ENCODE results near the gene FAM50B.
"Not testable (repeated sequence)": the region's sequence is repeated elsewhere in the genome, so short reads cannot be mapped to it uniquely, and the experiment has no call there.

The FAM50B gene

GRCh38 chr6:3850451-3851203, 1.5 kb downstream of the FAM50B start:
- DNase-seq = peak; percentile 62

GRCh38 chr6:3851839-3852238, 2.7 kb downstream of the FAM50B start:
- DNase-seq = no peak

GRCh38 chr6:3852391-3852790, 3.2 kb downstream of the FAM50B start:
- DNase-seq = no peak

- DNase-seq = no peak
Measured at GRCh38 chr6:3855866-3856265, 6.7 kb downstream of the FAM50B start.

GRCh38 chr6:3856576-3856975, 7.4 kb downstream of the FAM50B start:
- DNase-seq = no peak

GRCh38 chr6:3857468-3858456, 8.6 kb downstream of the FAM50B start:
- DNase-seq = no peak

- no peak for DNase-seq
Measured at GRCh38 chr6:3859878-3860552, 10.8 kb downstream of the FAM50B start.

GRCh38 chr6:3861424-3861823, 12.3 kb downstream of the FAM50B start:
- no peak for DNase-seq

GRCh38 chr6:3862038-3862437, 12.9 kb downstream of the FAM50B start:
- DNase-seq = no peak

GRCh38 chr6:3863322-3863721, 14.1 kb downstream of the FAM50B start:
- DNase-seq = not testable (repeated sequence)

GRCh38 chr6:3865463-3865862, 16.3 kb downstream of the FAM50B start:
- no peak for DNase-seq

- peak; percentile 55 for DNase-seq
Measured at GRCh38 chr6:3867641-3868502, 18.7 kb downstream of the FAM50B start.

GRCh38 chr6:3868544-3868943, 19.4 kb downstream of the FAM50B start:
- DNase-seq = peak; percentile 38

- DNase-seq = peak; percentile 7
Measured at GRCh38 chr6:3869284-3869631, 20.1 kb downstream of the FAM50B start.

GRCh38 chr6:3869632-3870527, 20.7 kb downstream of the FAM50B start:
- DNase-seq = peak; percentile 47

- peak; percentile 30 for DNase-seq
Measured at GRCh38 chr6:3870528-3870925, 21.4 kb downstream of the FAM50B start.

- no peak for DNase-seq
Measured at GRCh38 chr6:3871515-3871914, 22.3 kb downstream of the FAM50B start.

- DNase-seq = no peak
Measured at GRCh38 chr6:3871939-3872338, 22.8 kb downstream of the FAM50B start.

- DNase-seq = no peak
Measured at GRCh38 chr6:3872370-3872854, 23.2 kb downstream of the FAM50B start.

GRCh38 chr6:3873051-3873450, 23.9 kb downstream of the FAM50B start:
- DNase-seq = no peak

- DNase-seq = no peak
Measured at GRCh38 chr6:3874069-3874468, 24.9 kb downstream of the FAM50B start.
